ENCODE data around the gene SUSD4. TPM values are rescaled to one million over a fixed set of nuclear protein-coding genes. Genes with fewer than 3 reads are reported as not detected.

Gene SUSD4
- total RNA-seq, 6 experiments from 2014 or later, result 0.33 to 0.96 (median 0.70) TPM

- Mint-ChIP-seq H3K36me3 (ENCODE audit: low read depth) (no peaks in the 10 kb centered on the region), H3K27ac (no peak overlapping the region), H3K27me3 (ENCODE audit: insufficient read depth) (peaks cover 18% of the 10 kb centered on the region), H3K4me3 (no peak overlapping the region), H3K4me1 (ENCODE audit: low read depth) (0 out of 2 replicates have a peak, but pooled peaks cover 6% of the 10 kb centered on the region), H3K9me3 (no peaks in the 10 kb centered on the region)
- no peak for DNase-seq
- TF ChIP-seq, protein P1, sequence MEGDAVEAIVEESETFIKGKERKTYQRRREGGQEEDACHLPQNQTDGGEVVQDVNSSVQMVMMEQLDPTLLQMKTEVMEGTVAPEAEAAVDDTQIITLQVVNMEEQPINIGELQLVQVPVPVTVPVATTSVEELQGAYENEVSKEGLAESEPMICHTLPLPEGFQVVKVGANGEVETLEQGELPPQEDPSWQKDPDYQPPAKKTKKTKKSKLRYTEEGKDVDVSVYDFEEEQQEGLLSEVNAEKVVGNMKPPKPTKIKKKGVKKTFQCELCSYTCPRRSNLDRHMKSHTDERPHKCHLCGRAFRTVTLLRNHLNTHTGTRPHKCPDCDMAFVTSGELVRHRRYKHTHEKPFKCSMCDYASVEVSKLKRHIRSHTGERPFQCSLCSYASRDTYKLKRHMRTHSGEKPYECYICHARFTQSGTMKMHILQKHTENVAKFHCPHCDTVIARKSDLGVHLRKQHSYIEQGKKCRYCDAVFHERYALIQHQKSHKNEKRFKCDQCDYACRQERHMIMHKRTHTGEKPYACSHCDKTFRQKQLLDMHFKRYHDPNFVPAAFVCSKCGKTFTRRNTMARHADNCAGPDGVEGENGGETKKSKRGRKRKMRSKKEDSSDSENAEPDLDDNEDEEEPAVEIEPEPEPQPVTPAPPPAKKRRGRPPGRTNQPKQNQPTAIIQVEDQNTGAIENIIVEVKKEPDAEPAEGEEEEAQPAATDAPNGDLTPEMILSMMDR (IDR thresholded peaks at IDR 0.05), result no peak
Observed at GRCh38 chr1:223313415-223313754, 50.6 kb downstream of the SUSD4 start.

- Mint-ChIP-seq H3K27me3 (ENCODE audit: insufficient read depth) (peaks cover 18% of the 10 kb centered on the region), H3K4me1 (ENCODE audit: low read depth) (0 out of 2 replicates have a peak, but pooled peaks cover 6% of the 10 kb centered on the region), H3K27ac (no peak overlapping the region), H3K9me3 (no peaks in the 10 kb centered on the region), H3K4me3 (no peak overlapping the region), H3K36me3 (ENCODE audit: low read depth) (no peaks in the 10 kb centered on the region)
- DNase-seq, result no peak
- TF ChIP-seq, protein P1 (IDR thresholded peaks at IDR 0.05), result no peak
Observed at GRCh38 chr1:223312705-223313414, 51.1 kb downstream of the SUSD4 start.

GRCh38 chr1:223312273-223312672 lies 51.7 kb downstream of the SUSD4 start:
- 0 out of 2 replicates have a peak, but pooled peaks cover 6% of the 10 kb centered on the region for H3K4me1 Mint-ChIP-seq (ENCODE audit: low read depth)
- H3K27ac Mint-ChIP-seq, result no peak overlapping the region
- no peak overlapping the region for H3K4me3 Mint-ChIP-seq
- no peak for DNase-seq
- no peaks in the 10 kb centered on the region for H3K9me3 Mint-ChIP-seq
- H3K36me3 Mint-ChIP-seq (ENCODE audit: low read depth), result no peaks in the 10 kb centered on the region
- TF ChIP-seq, protein P1 (IDR thresholded peaks at IDR 0.05), result no peak
- peaks cover 18% of the 10 kb centered on the region for H3K27me3 Mint-ChIP-seq (ENCODE audit: insufficient read depth)

GRCh38 chr1:223311826-223312225 lies 52.1 kb downstream of the SUSD4 start:
- no peak for DNase-seq
- TF ChIP-seq, protein P1 (IDR thresholded peaks at IDR 0.05), result no peak

DNA sequence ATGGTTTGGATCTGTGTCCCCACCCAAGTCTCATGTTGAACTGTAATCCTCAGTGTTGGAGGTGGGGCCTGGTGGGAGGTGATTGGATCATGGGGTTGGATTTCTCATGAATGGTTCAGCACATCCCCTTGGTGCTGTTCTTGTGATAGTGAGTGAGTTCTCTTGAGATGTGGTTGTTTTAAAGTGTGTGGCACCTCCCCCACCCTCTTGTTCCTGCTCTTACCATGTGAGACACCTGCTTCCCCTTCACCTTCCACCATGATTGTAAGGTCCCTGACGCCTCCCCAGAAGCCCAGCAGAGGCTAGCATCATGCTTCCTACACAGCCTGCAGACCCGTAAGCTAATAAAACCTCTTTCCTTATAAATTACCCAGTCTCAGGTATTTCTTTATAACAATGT lies 55.8 kb downstream of the SUSD4 start:
- Mint-ChIP-seq H3K27ac (no peak overlapping the region), H3K36me3 (ENCODE audit: low read depth) (no peaks in the 10 kb centered on the region), H3K9me3 (no peaks in the 10 kb centered on the region), H3K4me3 (no peak overlapping the region), H3K4me1 (ENCODE audit: low read depth) (0 out of 2 replicates have a peak, but pooled peaks cover 5% of the 10 kb centered on the region), H3K27me3 (ENCODE audit: insufficient read depth) (peaks cover 8% of the 10 kb centered on the region)
- TF ChIP-seq, protein P1 (IDR thresholded peaks at IDR 0.05), result no peak
- no peak for DNase-seq

More at GRCh38 chr1:223311826-223312225, 52.1 kb downstream of the SUSD4 start:
- H3K27ac Mint-ChIP-seq, result no peak overlapping the region
- H3K4me3 Mint-ChIP-seq, result no peak overlapping the region
- peaks cover 17% of the 10 kb centered on the region for H3K27me3 Mint-ChIP-seq (ENCODE audit: insufficient read depth)
- H3K36me3 Mint-ChIP-seq (ENCODE audit: low read depth), result no peaks in the 10 kb centered on the region
- no peaks in the 10 kb centered on the region for H3K9me3 Mint-ChIP-seq
- H3K4me1 Mint-ChIP-seq (ENCODE audit: low read depth), result 0 out of 2 replicates have a peak, but pooled peaks cover 6% of the 10 kb centered on the region
